ENCODE results near the gene SIL1.
"Not testable (repeated sequence)": the region's sequence is repeated elsewhere in the genome, so short reads cannot be mapped to it uniquely, and the experiment has no call there.

The SIL1 gene

DNA sequence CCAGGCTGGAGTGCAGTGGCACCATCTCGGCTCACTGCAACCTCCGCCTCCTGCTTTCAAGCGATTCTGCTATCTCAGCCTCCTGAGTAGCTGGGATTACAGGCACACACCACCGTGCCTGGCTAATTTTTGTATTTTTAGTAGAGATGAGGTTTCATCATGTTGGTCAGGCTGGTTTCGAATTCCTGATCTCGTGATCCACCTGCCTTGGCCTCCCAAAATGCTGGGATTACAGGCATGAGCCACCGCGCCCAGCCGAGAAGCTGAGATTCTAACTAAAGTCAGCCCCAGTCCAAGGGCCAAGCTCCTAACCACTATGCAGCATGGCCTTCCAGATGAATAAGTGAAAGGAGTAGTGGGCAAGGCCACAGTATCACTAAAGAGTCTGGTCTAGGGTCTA, 20.9 kb downstream of the SIL1 start:
- not testable (repeated sequence) for DNase-seq (ENCODE audit: low read depth in 2 of 2)

DNA sequence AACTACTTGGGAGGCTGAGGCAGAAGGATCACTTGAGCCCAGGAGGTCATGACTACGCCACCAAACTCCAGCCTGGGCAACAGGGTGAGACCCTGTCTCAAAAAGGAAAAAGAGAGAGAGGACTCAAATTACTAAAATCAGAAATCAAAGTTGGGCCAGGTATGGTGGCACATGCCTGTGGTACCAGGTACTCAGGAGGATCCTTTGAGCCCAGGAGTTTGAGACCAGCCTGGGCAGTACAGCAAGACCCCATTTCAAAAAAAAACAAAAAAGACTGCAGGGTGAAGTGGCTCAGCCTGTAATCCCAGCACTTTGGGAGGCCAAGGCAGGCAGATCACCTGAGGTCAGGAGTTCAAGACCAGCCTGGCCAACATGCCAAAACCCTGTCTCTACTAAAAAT, 23.8 kb downstream of the SIL1 start:
- not testable (repeated sequence) for DNase-seq (ENCODE audit: low read depth in 2 of 2)

DNA sequence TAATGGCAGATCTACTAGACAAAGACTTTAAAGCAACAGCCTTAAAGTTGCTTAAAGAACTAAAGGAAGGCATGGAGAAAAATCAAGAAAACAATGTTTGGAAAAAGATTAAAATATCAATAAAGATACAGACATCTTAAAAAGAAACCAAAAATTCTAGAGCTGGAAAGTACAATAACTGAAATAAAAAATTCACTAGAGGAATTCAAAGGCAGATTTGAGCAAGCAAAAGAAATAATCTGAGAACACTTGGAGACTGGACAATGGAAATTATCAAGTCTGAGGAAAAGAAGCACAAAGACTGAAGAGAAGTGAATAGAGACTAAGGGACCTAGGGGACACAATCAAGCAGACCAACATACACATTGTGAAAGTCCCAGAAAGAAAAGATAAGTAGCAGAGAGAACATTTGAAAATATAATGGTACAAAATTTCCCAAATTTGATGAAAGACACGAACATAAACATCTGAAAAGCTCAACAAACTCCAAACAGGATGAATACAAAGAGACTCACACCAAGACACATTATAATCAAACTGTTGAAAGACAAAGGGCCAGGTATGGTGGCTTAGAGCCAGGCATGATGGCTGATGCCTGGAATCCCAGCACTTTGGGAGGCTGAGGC, 26.3 kb downstream of the SIL1 start:
- no peak for DNase-seq (ENCODE audit: low read depth in 2 of 2)

DNA sequence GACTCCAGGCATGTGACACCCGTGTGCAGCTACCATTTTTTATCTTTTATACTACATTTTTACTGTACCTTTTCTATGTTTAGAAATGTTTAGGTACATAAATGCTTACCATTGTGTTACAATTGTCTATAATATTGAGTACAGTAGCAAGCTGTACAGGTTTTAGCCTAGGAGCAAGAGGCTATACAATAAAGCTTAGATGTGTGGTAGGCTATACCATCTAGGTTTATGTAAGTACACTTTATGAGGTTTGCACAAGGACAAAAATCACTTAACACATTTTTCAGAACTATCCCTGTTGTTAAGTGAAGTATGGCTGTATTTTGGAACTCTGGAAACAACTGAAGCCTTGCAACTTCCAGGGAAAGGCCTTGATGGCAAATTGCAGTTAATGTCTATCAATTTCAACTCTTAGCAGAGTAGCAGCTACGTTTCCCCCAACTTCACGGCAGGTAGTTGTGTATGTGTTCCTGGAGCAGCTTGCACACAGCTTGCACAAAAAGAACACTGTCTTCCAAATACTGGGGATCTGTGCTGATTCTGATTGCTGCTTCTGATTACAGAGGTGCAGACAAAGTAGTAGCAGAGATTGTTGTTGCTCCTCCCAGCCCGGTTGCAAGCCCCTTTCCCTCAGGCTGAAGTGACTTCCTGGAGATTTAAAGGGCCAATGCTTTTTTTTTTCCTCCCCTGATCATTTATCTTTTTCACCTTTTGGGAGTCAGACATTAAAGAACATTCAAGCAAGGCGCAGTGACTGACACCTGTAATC, 30.0 kb downstream of the SIL1 start:
- DNase-seq (ENCODE audit: low read depth in 2 of 2), result no peak

DNA sequence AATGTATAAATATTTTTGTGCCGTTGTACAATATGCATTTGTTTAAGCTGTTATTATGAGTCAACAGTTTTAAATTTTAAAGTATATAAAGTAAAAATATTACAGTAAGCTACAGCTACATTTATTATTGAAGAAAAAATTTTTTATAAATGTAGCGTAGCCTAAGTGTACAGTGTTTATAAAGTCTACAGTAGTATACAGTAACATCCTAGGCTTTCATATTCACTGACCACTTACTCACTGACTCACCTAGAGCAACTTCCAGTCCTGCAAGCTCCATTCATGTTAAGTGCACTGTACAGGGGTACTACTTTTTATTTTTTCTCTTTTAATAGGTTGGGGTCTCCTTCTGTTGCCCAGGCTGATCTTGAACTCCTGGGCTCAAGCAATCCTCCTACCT, 30.6 kb downstream of the SIL1 start:
- no peak for DNase-seq (ENCODE audit: low read depth in 2 of 2)

DNA sequence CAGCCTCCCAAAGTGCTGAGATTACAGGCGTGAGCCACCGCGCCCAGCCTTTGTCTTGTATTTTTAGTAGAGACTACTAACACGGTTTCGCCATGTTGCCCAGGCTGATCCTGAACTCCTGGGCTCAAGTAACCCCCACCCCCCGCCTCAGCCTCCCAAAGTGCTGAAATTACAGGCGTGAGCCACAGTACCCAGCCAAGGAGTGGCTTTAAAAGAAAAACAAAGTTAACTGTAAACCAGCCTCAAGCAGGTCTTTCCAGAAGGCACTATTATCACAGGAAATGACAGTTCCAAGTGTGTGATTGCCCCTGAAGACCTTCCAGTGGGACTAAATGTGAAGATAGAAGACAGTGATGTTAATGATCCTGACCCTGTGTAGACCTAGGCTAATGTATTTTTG, 31.1 kb downstream of the SIL1 start:
- DNase-seq (ENCODE audit: low read depth in 2 of 2), result no peak

DNA sequence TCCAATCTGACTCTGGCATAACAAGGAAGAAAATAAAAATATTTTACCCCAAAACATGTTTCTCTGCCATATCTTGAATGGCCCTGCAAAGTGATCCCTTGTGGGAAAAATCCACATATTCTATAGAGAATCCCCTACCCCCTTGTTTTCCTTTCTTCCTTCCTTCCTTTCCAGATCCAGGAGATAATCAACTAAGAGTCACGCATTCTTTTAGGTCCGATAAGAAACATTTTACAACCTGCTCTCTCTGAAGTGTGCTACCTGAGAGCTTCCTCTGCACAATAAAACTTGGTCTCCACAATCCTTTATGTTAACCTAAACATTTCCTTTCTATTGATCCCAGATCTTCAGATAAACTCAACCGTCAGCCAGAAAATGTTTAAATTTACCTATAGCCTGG, 33.3 kb downstream of the SIL1 start:
- not testable (repeated sequence) for DNase-seq (ENCODE audit: low read depth in 2 of 2)

DNA sequence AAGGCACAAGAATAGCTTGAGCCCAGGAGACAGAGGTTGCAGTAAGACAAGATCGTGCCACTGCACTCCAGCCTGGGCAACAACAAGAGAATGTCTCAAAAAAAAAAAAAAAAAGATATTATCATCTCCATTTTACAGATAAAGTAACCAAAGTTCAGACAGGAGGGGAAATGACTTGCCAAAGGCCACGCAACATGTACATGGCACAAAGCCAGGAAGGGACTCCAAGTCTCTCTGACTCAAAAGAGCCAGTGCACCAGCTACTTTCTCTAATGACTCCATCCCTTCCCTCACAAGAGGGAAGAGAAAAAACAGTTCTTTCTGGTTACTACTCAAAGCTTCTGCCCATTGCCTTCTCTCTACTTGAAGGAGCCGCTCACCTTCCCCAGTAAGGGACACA, 34.1 kb downstream of the SIL1 start:
- no peak for DNase-seq (ENCODE audit: low read depth in 2 of 2)

DNA sequence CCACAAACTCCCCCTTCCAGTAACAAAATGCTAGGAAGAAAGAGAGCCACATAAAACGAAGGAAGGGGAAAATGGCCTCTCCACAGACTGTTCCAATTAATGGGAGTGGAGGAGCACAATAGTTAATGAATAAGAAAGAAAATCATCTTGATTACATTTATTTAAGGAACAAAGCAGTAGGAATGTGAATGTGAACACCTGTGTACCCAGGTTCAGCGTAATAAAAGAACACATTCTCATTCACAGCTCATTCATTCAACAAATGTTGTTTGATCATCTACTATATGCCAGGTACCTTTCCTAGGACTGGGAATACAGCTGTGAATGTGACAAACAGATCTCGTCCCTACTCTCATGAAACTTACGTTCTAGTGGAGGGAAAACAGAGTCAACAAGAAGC, 35.7 kb downstream of the SIL1 start:
- no peak for DNase-seq (ENCODE audit: low read depth in 2 of 2)

DNA sequence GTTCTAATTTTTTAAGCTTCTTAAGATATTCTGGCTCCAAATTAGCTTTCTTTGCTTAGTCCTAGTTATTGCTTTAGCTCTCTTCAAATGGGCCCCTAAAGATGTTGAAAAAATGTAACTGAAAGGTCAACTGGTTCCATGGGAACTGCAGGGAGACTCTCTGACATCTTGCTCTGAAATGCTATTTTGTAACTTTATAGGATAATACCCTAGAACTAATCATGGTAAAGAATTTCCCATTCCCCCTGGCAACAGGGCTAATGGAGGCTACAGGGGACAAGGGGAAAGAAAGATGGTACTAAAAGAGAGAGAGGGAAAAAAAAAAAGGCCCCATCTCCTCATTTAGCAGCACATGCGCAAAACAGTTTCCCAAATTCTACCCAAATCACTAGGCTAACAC, 39.4 kb downstream of the SIL1 start:
- DNase-seq (ENCODE audit: low read depth in 2 of 2), result no peak

DNA sequence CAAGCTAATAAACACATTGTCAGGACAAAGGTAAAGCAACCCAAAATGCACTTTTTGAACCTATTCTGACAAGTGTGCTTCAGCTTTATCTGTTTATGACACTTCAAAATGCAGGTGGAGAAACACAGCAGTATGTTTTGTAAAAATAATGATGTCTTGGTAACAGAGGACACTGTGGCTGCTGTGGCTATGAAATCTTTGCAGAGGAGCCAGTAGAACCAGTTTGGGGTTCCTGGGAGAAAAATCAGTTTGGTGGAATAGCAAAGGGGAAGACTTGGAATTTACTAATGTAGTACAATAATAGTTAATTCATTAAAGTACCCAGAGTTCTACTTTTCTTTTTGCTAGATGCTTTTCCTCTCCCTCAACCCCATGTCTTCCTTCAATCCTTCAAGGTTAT, 40.6 kb downstream of the SIL1 start:
- DNase-seq (ENCODE audit: low read depth in 2 of 2), result no peak

DNA sequence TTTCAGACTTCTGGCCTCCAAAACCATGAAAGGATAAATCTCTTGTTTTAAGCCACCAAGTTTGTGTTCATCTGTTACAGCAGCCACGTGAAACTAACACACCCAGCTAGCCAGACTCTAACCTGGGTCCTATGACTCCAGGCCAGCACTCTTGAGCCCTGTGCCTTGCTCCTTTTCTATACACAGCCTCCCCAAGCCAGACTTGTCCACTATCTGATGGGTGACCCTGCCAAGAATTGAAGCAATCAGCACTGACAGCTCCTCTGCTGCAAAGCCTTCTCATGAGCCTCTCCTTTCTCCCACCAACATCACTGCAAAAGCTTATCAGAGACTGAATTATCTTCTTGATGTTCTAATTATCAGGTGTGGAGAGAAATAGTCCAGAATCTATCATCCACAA, 41.4 kb downstream of the SIL1 start:
- DNase-seq (ENCODE audit: low read depth in 2 of 2), result no peak

DNA sequence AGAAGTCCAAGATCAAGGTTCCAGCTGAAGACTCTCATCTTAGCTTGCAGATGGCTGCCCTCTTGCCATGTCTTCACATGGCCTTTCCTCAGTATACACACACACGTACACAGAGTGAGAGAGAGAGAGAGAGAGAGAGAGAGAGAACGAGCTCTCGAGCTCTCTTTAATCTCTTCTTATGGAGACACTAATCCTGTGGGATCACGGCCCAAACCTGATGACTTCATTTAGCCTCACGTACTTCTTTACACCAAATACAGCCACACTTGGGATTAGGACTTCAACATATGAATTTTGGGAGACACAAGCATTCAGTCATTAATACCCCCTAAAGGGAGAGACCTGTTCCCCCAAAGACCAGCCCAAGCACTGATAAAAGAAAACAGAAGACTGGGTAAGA, 42.8 kb downstream of the SIL1 start:
- no peak for DNase-seq (ENCODE audit: low read depth in 2 of 2)

DNA sequence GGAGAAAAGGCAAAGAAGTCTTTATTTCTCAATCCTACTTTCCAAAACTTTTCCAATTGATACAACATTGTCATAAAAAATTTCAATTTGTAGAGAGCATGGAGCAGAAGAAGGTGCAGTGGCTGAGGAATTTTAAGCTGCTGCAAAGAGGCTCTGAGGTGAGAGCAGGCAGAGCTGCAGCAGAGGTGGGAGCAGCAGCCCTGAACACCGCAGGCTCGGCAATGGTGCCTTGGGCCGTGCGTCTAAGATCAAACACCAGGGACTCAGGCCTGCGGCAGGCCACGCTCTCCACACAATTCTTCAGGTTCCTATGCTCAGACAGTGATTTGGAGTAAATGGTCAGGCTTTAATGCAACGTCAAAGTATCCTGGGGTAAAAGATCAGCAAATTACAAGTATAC, 46.3 kb downstream of the SIL1 start:
- DNase-seq (ENCODE audit: low read depth in 2 of 2), result no peak

DNA sequence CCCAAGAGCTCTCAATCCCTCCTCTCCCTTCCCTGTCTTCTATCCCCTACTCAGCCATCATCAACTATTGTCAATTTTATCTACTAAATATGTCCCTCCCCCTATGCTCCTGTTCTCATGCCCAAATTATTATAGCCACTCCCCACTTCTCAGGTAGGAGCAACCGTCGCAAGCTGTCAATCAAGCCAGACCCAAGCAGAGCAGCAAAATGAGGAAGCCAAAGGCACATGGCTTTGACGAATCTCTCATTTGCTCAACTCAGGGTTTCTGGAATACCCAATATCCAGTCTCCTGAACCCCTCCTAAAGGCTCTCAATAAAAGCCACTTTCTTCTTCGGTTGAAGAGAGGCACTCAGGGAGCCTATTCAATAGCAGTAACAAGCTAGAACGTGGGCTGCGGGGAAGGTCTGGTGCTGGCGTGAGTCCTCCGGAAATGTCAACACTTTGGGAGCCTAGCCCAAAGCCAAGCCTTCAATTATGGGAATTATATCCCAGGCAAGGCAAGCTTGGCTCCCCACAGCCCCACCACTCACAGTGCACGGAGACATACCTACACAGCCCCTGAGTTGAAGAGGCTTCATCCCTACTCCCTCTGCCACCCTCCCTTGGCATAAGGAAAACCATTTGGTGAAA, 47.7 kb downstream of the SIL1 start:
- DNase-seq (ENCODE audit: low read depth in 2 of 2), result no peak

DNA sequence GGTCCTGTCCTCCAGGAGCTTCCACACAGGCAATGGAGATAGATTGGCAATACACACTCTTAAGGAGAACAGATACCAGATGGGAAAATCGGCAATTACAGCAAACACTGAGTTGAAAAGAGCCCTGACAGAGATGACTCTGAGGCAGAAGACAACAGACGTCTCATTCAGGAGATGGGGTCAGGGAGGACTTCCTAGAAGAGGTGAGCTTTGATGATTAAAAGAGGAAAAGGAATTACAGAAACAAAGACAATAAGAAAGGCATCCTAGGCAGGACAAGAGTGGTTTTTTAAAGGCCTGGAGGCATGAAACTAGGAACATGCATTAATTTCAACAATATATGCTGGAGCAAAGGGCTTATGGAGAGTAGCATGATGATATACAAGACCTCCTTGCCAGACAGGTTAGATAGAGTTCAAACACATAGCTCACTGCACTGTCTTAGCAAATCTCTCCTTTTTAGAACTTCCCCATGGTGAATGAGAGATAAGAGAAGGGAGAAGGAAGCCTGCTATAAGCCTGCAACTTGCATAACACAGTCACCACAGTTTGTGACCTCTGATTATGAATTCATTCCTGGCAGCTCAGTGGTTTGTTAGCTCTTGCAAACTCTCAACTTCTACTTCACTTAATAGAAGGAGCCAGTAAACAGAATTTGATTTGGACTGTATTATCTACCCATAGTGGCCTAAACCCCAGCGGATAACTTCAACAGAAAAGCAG, 48.5 kb downstream of the SIL1 start:
- DNase-seq (ENCODE audit: low read depth in 2 of 2), result no peak

DNA sequence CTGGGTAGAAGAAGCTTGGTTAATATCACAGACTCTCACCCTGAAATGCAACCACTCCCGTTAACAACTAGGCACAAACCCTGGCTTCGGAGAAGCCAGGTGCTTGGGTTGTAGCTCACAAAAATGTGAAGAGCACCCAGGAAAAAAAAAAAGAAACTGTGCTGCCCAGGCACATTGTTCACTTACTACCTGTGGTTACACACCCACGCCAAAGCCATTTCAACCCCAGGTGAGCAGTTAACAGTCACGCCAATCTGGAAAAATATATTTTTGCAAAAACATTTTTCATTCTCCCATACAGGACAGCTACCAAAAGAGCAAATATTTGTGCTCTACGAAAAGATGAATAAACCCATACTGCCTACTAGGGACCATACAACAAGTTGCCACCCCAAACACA, 49.2 kb downstream of the SIL1 start:
- no peak for DNase-seq (ENCODE audit: low read depth in 2 of 2)

DNA sequence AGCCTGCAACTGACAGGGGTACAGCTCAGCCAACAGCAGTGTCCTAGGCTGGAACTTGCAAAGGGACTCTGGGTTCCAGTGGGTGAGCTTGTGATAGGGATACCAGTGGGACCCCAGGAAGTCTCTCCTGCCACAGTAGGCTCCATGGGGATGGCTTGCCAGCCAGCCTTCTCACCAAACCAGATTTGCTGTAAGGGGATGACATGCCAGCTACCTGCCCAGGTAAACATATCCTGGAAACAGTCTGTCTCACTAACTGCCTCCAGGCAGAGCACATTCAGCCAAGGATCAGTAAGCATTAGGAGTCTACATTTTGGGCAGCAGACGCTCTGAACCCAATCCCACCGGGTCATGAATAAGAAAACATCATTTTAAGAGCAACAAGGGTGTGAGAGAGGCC, 49.9 kb downstream of the SIL1 start:
- no peak for DNase-seq (ENCODE audit: low read depth in 2 of 2)

DNA sequence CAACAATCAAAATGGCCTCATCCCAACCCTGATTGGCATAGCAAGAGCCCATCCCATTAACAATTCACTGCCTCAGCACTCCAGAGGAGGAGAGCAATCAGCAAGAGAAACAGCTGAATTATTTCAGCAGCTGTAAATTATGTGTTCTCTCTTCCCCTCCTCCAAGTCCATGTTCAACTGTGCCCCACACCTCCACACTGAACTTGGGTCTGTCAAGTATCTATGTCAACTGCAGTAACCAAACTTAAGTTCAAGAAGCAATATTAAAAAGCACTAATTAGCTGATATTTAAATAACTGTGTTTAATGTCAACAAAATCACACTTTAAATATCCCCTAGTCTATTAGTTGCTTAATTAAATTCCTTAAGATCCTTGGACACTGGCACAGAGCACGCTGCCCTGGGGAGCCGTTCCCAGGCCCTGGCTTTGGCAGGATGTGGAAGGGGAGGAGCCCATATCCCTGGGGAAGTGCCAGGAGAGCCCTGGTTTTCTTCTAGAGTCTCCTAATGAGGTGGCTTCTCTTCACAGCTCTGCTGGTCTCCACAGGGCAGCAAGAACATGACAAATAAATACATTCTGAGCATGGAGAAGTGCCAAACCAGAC, 50.6 kb downstream of the SIL1 start:
- no peak for DNase-seq (ENCODE audit: low read depth in 2 of 2)

DNA sequence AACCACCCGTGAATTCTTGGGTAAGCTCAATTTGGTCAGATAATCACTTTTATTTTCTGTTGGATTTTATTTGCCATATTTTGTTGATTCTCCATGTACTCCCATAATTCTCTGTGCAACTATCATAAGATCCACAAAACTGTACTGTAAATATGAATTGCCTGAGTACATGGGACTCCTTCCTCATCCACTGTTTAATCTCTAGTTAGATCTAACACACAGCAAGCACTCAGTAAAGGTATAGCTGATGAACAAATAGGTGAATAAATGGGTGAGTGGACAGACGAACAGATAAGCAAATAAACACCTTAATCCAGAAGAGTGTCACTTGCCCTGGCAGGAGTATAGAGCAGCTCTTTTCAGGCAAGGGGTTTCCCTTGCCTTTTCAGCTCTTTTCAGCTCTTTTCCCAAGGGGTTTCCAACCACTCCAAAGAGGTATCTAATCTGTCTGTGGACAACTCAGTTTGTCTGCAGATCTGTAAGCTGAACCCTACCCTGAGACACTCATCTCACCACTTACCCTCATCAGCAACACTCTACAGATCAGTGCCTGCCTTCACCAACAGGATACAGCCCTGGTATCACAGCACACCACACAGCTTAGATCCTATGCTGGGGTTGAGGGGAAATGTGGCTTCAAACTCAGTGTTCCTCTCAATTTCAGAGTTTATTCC, 51.2 kb downstream of the SIL1 start:
- DNase-seq (ENCODE audit: low read depth in 2 of 2), result no peak

DNA sequence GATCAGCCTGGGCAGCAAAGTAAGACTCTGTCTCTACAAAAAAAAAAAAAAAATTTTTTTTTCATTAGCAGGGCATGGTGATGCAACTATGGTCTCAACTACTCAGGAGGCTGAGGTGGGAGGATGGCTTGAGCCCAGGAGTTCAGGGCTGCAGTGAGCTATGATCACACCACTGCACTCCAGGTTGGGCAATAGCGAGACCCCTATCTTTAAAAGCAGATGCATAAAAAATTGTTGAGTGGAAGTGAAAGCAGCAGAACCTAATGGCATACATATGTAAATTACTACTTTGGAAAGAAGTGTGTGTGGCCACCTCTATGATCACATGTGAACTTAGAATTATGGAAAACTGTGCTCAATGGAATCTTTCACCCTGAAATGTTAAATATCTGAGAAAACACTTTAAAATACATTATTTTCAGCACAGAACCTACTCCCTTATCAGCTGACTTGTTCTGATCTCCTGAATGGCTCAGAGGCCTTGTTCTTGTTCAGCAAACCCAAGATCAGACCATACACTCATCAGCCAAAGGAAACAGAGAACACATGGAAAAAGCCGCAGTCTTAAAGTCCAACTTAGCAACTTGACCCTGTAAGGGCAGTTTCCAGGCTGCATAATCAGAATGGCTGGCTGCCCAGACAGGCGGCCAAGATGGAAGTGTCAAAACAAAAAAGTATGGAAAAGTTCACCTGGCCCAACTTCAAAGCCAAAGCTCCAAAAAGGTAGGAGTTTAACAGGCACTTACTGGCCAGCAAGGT, 56.5 kb downstream of the SIL1 start:
- no peak for DNase-seq (ENCODE audit: low read depth in 2 of 2)

Measured in stimulated activated CD4-positive, alpha-beta T cell treated with anti-CD3 and anti-CD28 coated beads, Interleukin-12 subunit alpha, Interleukin-12 subunit beta, amount 100 ng/mL, for 24 hours (primary cell).